ENCODE data around the gene CCDC51. TPM values are rescaled to one million over a fixed set of nuclear protein-coding genes. Genes with fewer than 3 reads are reported as not detected.

Gene CCDC51
- total RNA-seq, 2 donors from 2014 or later, result 12.7 to 14.8 TPM

- TF ChIP-seq POLR2AphosphoS5 (IDR thresholded peaks at IDR 0.05) (no peak), CTCF (IDR thresholded peaks at IDR 0.05) (no peak), POLR2A (IDR thresholded peaks at IDR 0.05) (no peak)
- Histone ChIP-seq H3K27ac (peak overlapping the region; percentile 93 to 98), H3K4me3 (no peak overlapping the region), H3K36me3 (peaks cover 0 to 6% of the 10 kb centered on the region in 2 donors), H3K9me3 (no peaks in the 10 kb centered on the region), H3K4me1 (replicated peaks) (peaks cover 20% of the 10 kb centered on the region), H3K27me3 (replicated peaks; ENCODE audit: insufficient read depth) (no peaks in the 10 kb centered on the region)
- intact Hi-C loops (cut with DNase I), result no loop called here
- no peak for DNase-seq (ENCODE audit: low spot score)
- WGBS, result 64% methylated on average over 5 of the region's 5 CpGs
These were observed 33.7 kb upstream of the CCDC51 start for GRCh38 chr3:48473617-48473952.

GRCh38 chr3:48472923-48473616, 33.2 kb upstream of the CCDC51 start:
- intact Hi-C loops (cut with DNase I), result no loop called here
- peaks cover 25% of the 10 kb centered on the region for H3K4me1 ChIP-seq (replicated peaks)
- peak overlapping the region; percentile 93 to 98 for H3K27ac ChIP-seq
- H3K4me3 ChIP-seq, result peak overlapping the region; percentile 36 to 51
- no peaks in the 10 kb centered on the region for H3K9me3 ChIP-seq
- peak in 2 of 4 experiments; percentile 45 to 46 for TF ChIP-seq CTCF (IDR thresholded peaks at IDR 0.05)
- TF ChIP-seq POLR2A (IDR thresholded peaks at IDR 0.05), result peak; percentile 67
- peak; percentile 94 for TF ChIP-seq POLR2AphosphoS5 (IDR thresholded peaks at IDR 0.05)
- peak; percentile 88 for DNase-seq (ENCODE audit: low spot score)
- peaks cover 0 to 7% of the 10 kb centered on the region in 2 donors for H3K36me3 ChIP-seq
- 4% methylated on average over 17 of the region's 17 CpGs for WGBS
- H3K27me3 ChIP-seq (replicated peaks; ENCODE audit: insufficient read depth), result no peaks in the 10 kb centered on the region

GRCh38 chr3:48472673-48472922, 32.7 kb upstream of the CCDC51 start:
- Histone ChIP-seq H3K27ac (peak overlapping the region; percentile 93 to 98), H3K4me1 (replicated peaks) (peaks cover 30% of the 10 kb centered on the region), H3K27me3 (replicated peaks; ENCODE audit: insufficient read depth) (no peaks in the 10 kb centered on the region), H3K4me3 (peak overlapping the region; percentile 36 to 51), H3K36me3 (peaks cover 0 to 7% of the 10 kb centered on the region in 2 donors), H3K9me3 (no peaks in the 10 kb centered on the region)
- WGBS, result 0% methylated on average over 5 of the region's 5 CpGs
- intact Hi-C loops (cut with DNase I), result no loop called here
- no peak for TF ChIP-seq POLR2AphosphoS5 (IDR thresholded peaks at IDR 0.05)
- no peak for TF ChIP-seq POLR2A (IDR thresholded peaks at IDR 0.05)
- TF ChIP-seq CTCF (IDR thresholded peaks at IDR 0.05), result no peak
- no peak for DNase-seq (ENCODE audit: low spot score)

GRCh38 chr3:48470286-48470685, 30.4 kb upstream of the CCDC51 start:
- WGBS, result 56% methylated on average over 1 of the region's 1 CpG
- H3K27ac ChIP-seq, result peak overlapping the region in 1 of 2 donors; percentile 50
- H3K4me1 ChIP-seq (replicated peaks), result peaks cover 41% of the 10 kb centered on the region
- intact Hi-C loops (cut with DNase I), result no loop called here
- no peak overlapping the region for H3K4me3 ChIP-seq
- no peak for DNase-seq (ENCODE audit: low spot score)
- peaks cover 0 to 7% of the 10 kb centered on the region in 2 donors for H3K36me3 ChIP-seq
- H3K27me3 ChIP-seq (replicated peaks; ENCODE audit: insufficient read depth), result no peaks in the 10 kb centered on the region
- H3K9me3 ChIP-seq, result no peaks in the 10 kb centered on the region
- TF ChIP-seq POLR2A (IDR thresholded peaks at IDR 0.05), result no peak
- TF ChIP-seq CTCF (IDR thresholded peaks at IDR 0.05), result no peak
- TF ChIP-seq POLR2AphosphoS5 (IDR thresholded peaks at IDR 0.05), result no peak

All from prostate gland (tissue), 2 donors.